ENCODE measurements around the gene KMT2C.
"Not testable (repeated sequence)": the region's sequence is repeated elsewhere in the genome, so short reads cannot be mapped to it uniquely, and the experiment has no call there.

DNA sequence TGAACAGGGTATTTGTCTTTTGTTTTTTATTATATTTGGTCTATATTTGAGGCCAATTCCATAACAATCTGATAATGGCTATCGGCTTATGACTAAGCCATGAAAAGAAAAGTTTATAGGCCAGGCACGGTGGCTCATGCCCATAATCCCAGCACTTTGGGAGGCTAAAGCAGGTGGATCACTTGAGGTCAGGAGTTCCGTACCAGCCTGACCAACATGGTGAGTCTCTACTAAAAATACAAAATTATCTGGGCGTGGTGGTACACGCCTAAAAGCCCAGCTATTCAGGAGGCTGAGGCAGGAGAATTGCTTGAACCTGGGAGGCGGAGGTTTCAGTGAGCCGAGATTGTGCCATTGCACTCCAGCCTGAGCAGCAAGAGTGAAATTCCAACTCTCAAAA, 227.0 kb downstream of the KMT2C start:
- TF ChIP-seq, protein P1, sequence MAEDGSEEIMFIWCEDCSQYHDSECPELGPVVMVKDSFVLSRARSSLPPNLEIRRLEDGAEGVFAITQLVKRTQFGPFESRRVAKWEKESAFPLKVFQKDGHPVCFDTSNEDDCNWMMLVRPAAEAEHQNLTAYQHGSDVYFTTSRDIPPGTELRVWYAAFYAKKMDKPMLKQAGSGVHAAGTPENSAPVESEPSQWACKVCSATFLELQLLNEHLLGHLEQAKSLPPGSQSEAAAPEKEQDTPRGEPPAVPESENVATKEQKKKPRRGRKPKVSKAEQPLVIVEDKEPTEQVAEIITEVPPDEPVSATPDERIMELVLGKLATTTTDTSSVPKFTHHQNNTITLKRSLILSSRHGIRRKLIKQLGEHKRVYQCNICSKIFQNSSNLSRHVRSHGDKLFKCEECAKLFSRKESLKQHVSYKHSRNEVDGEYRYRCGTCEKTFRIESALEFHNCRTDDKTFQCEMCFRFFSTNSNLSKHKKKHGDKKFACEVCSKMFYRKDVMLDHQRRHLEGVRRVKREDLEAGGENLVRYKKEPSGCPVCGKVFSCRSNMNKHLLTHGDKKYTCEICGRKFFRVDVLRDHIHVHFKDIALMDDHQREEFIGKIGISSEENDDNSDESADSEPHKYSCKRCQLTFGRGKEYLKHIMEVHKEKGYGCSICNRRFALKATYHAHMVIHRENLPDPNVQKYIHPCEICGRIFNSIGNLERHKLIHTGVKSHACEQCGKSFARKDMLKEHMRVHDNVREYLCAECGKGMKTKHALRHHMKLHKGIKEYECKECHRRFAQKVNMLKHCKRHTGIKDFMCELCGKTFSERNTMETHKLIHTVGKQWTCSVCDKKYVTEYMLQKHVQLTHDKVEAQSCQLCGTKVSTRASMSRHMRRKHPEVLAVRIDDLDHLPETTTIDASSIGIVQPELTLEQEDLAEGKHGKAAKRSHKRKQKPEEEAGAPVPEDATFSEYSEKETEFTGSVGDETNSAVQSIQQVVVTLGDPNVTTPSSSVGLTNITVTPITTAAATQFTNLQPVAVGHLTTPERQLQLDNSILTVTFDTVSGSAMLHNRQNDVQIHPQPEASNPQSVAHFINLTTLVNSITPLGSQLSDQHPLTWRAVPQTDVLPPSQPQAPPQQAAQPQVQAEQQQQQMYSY (CRISPR knock-in tag; IDR thresholded peaks at IDR 0.05): not testable (repeated sequence)
- TF ChIP-seq, protein P2, sequence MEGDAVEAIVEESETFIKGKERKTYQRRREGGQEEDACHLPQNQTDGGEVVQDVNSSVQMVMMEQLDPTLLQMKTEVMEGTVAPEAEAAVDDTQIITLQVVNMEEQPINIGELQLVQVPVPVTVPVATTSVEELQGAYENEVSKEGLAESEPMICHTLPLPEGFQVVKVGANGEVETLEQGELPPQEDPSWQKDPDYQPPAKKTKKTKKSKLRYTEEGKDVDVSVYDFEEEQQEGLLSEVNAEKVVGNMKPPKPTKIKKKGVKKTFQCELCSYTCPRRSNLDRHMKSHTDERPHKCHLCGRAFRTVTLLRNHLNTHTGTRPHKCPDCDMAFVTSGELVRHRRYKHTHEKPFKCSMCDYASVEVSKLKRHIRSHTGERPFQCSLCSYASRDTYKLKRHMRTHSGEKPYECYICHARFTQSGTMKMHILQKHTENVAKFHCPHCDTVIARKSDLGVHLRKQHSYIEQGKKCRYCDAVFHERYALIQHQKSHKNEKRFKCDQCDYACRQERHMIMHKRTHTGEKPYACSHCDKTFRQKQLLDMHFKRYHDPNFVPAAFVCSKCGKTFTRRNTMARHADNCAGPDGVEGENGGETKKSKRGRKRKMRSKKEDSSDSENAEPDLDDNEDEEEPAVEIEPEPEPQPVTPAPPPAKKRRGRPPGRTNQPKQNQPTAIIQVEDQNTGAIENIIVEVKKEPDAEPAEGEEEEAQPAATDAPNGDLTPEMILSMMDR (IDR thresholded peaks at IDR 0.05 in 2 of 3, conservative IDR thresholded peaks at IDR 0.05 in 1 of 3; ENCODE audit: control insufficient read depth in 2 of 3, extremely low read depth in 1 of 3, insufficient read depth in 1 of 3, low read depth in 3 of 3, low read length in 3 of 3): not testable (repeated sequence)
- TF ChIP-seq CEBPB (IDR thresholded peaks at IDR 0.05; ENCODE audit: borderline replicate concordance in 1 of 2, low read depth in 2 of 2, low read length in 2 of 2); ETV6 (conservative IDR thresholded peaks at IDR 0.05 in 1 of 2, IDR thresholded peaks at IDR 0.05 in 1 of 2; ENCODE audit: borderline replicate concordance in 1 of 2, low read depth in 1 of 2); RAD21 (IDR thresholded peaks at IDR 0.05; ENCODE audit: insufficient read depth, low read depth, low read length); EZH2 (IDR thresholded peaks at IDR 0.05; ENCODE audit: borderline replicate concordance, control insufficient read depth, low read depth, low read length); MXI1 (IDR thresholded peaks at IDR 0.05; ENCODE audit: low read depth, low read length): not testable (repeated sequence)
- TF ChIP-seq, protein P3, sequence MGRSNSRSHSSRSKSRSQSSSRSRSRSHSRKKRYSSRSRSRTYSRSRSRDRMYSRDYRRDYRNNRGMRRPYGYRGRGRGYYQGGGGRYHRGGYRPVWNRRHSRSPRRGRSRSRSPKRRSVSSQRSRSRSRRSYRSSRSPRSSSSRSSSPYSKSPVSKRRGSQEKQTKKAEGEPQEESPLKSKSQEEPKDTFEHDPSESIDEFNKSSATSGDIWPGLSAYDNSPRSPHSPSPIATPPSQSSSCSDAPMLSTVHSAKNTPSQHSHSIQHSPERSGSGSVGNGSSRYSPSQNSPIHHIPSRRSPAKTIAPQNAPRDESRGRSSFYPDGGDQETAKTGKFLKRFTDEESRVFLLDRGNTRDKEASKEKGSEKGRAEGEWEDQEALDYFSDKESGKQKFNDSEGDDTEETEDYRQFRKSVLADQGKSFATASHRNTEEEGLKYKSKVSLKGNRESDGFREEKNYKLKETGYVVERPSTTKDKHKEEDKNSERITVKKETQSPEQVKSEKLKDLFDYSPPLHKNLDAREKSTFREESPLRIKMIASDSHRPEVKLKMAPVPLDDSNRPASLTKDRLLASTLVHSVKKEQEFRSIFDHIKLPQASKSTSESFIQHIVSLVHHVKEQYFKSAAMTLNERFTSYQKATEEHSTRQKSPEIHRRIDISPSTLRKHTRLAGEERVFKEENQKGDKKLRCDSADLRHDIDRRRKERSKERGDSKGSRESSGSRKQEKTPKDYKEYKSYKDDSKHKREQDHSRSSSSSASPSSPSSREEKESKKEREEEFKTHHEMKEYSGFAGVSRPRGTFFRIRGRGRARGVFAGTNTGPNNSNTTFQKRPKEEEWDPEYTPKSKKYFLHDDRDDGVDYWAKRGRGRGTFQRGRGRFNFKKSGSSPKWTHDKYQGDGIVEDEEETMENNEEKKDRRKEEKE (IDR thresholded peaks at IDR 0.05): not testable (repeated sequence)
- TF ChIP-seq, protein P4, sequence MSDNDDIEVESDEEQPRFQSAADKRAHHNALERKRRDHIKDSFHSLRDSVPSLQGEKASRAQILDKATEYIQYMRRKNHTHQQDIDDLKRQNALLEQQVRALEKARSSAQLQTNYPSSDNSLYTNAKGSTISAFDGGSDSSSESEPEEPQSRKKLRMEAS (IDR thresholded peaks at IDR 0.05; ENCODE audit: low read depth, low read length): not testable (repeated sequence)
- TF ChIP-seq, protein P5, sequence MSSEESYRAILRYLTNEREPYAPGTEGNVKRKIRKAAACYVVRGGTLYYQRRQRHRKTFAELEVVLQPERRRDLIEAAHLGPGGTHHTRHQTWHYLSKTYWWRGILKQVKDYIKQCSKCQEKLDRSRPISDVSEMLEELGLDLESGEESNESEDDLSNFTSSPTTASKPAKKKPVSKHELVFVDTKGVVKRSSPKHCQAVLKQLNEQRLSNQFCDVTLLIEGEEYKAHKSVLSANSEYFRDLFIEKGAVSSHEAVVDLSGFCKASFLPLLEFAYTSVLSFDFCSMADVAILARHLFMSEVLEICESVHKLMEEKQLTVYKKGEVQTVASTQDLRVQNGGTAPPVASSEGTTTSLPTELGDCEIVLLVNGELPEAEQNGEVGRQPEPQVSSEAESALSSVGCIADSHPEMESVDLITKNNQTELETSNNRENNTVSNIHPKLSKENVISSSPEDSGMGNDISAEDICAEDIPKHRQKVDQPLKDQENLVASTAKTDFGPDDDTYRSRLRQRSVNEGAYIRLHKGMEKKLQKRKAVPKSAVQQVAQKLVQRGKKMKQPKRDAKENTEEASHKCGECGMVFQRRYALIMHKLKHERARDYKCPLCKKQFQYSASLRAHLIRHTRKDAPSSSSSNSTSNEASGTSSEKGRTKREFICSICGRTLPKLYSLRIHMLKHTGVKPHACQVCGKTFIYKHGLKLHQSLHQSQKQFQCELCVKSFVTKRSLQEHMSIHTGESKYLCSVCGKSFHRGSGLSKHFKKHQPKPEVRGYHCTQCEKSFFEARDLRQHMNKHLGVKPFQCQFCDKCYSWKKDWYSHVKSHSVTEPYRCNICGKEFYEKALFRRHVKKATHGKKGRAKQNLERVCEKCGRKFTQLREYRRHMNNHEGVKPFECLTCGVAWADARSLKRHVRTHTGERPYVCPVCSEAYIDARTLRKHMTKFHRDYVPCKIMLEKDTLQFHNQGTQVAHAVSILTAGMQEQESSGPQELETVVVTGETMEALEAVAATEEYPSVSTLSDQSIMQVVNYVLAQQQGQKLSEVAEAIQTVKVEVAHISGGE (CRISPR knock-in tag; IDR thresholded peaks at IDR 0.05): not testable (repeated sequence)

Measured in GM12878 (cell line).